HEK293 (cell line): Measurements from ENCODE around the gene PDLIM4.

Experiments
- CTCF ChIP-seq: fragments of 450-650 bp; formaldehyde crosslinking; IDR thresholded peaks from 2 replicates; pipeline ENCODE4 v1.5.1; 2016; ENCODE audit warnings: missing biosample characterization, missing genetic modification characterization
- ZBTB10 ChIP-seq: fragments of 450-650 bp; formaldehyde crosslinking; IDR thresholded peaks from 2 replicates; pipeline ENCODE4 v1.5.1; 2016; ENCODE audit warnings: missing biosample characterization, missing genetic modification characterization
- ZNF10 ChIP-seq: fragments of 450-650 bp; formaldehyde crosslinking; IDR thresholded peaks from 2 replicates; pipeline ENCODE4 v1.5.1; 2017; ENCODE audit warnings: missing biosample characterization, missing genetic modification characterization
- ZNF23 ChIP-seq: fragments of 450-650 bp; formaldehyde crosslinking; IDR thresholded peaks from 2 replicates; pipeline ENCODE4 v1.5.1; 2016; ENCODE audit warnings: missing biosample characterization, missing genetic modification characterization, borderline replicate concordance
- ZSCAN18 ChIP-seq: fragments of 450-650 bp; formaldehyde crosslinking; IDR thresholded peaks from 2 replicates; pipeline ENCODE4 v1.5.1; 2016; ENCODE audit warnings: missing biosample characterization, missing genetic modification characterization

GRCh38 chr5:132319975-132320374 is 62.5 kb downstream of the PDLIM4 start:
- TF ChIP-seq CTCF (tag by site-specific recombination) = no peak
- TF ChIP-seq ZNF10 = no peak
- no peak for TF ChIP-seq ZNF23
- no peak for TF ChIP-seq ZBTB10 (tag by site-specific recombination)
- TF ChIP-seq ZSCAN18 (tag by site-specific recombination) = no peak
